ENCODE measurements around the gene MACROD1.

DNA sequence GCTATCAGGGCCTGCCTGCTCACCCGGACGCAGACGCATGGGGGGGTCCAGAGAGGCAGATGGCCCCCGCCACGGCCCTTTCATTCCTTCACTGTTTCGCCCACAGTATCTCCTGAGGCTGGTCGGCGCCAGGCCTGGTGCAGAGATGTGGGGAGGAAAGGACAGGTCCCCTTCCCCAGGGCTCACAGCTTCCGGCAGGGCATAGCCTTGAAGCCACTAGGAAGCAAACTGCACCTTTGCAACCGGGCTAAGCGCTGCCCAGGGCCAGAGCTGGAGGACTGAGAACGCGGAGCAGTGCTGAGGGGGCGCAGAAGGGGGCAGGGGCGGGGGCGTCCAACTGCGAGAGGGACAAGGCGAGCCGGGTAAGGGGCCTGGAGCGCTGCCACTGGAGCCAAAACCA, 150.4 kb downstream of the MACROD1 start:
- TF ChIP-seq POLR2A (IDR thresholded peaks at IDR 0.05) (no peak), POLR2AphosphoS5 (IDR thresholded peaks at IDR 0.05) (no peak), CTCF (IDR thresholded peaks at IDR 0.05 in 8 of 11, conservative IDR thresholded peaks at IDR 0.05 in 3 of 11) (no peak)

Measured in spleen (tissue), 7 donors.